HG02642 (cell line): ENCODE data around the gene ZBTB7C.

Experiments used
- ATAC-seq: cut with Tn5 transposase; IDR thresholded peaks from one replicate; pipeline ENCODE4 v1.9.1; 2021; ENCODE audit warnings: mild to moderate bottlenecking; ENCODE audit not compliant: unreplicated experiment, poor library complexity

ZBTB7C gene

GRCh38 chr18:48181087-48181823 is 227.9 kb downstream of the ZBTB7C start:
- ATAC-seq: no peak

- ATAC-seq: no peak
Observed at GRCh38 chr18:48179666-48180065, 229.5 kb downstream of the ZBTB7C start.

GRCh38 chr18:48179001-48179400 is 230.2 kb downstream of the ZBTB7C start:
- no peak for ATAC-seq

- ATAC-seq: no peak
Observed at GRCh38 chr18:48176909-48177308, 232.3 kb downstream of the ZBTB7C start.

- ATAC-seq: no peak
Observed at GRCh38 chr18:48173557-48173956, 235.6 kb downstream of the ZBTB7C start.

GRCh38 chr18:48172226-48173006 is 236.8 kb downstream of the ZBTB7C start:
- no peak for ATAC-seq

- ATAC-seq: no peak
Observed at GRCh38 chr18:48171490-48172188, 237.5 kb downstream of the ZBTB7C start.

GRCh38 chr18:48170651-48171050 is 238.5 kb downstream of the ZBTB7C start:
- no peak for ATAC-seq

- no peak for ATAC-seq
Observed at GRCh38 chr18:48168861-48169260, 240.3 kb downstream of the ZBTB7C start.

- ATAC-seq: no peak
Observed at GRCh38 chr18:48167897-48168253, 241.3 kb downstream of the ZBTB7C start.

- no peak for ATAC-seq
Observed at GRCh38 chr18:48166336-48166875, 242.8 kb downstream of the ZBTB7C start.

GRCh38 chr18:48165111-48165866 is 243.9 kb downstream of the ZBTB7C start:
- no peak for ATAC-seq

- ATAC-seq: no peak
Observed at GRCh38 chr18:48164701-48165100, 244.5 kb downstream of the ZBTB7C start.

- no peak for ATAC-seq
Observed at GRCh38 chr18:48164116-48164515, 245.1 kb downstream of the ZBTB7C start.

- ATAC-seq: no peak
Observed at GRCh38 chr18:48163738-48164115, 245.5 kb downstream of the ZBTB7C start.

GRCh38 chr18:48162956-48163737 is 246.0 kb downstream of the ZBTB7C start:
- no peak for ATAC-seq

- ATAC-seq: peak; percentile 52
Observed at GRCh38 chr18:48161911-48162698, 247.1 kb downstream of the ZBTB7C start.

- peak; percentile 86 for ATAC-seq
Observed at GRCh38 chr18:48161191-48161910, 247.8 kb downstream of the ZBTB7C start.
